H9 (cell line): ENCODE data around the gene QDPR. TPM values are rescaled to one million over a fixed set of nuclear protein-coding genes. Genes with fewer than 3 reads are reported as not detected.

Experiments
- DNase-seq: peaks from one replicate; pipeline ENCODE4 v3.0.0-alpha.2; 2017
- H2AFZ ChIP-seq: one replicate; pipeline ENCODE4 v1.6.1; 2013; ENCODE audit warnings: mild to moderate bottlenecking, low read length, control low read depth, moderate library complexity
- H2AK5ac ChIP-seq: 2 replicates; pipeline ENCODE4 v1.6.1; 2013; ENCODE audit warnings: low read length, control low read depth, mixed read lengths; ENCODE audit not compliant: insufficient read length
- H2BK120ac ChIP-seq: one replicate; pipeline ENCODE4 v1.6.1; 2013; ENCODE audit warnings: low read depth, mild to moderate bottlenecking, low read length, control low read depth, inconsistent platforms; ENCODE audit not compliant: poor library complexity, severe bottlenecking
- H2BK12ac ChIP-seq: 2 replicates; pipeline ENCODE4 v1.6.1; 2013; ENCODE audit warnings: low read length, control low read depth, mixed read lengths, low read depth; ENCODE audit not compliant: insufficient read length
- H2BK15ac ChIP-seq: 2 replicates; pipeline ENCODE4 v1.6.1; 2013; ENCODE audit warnings: low read depth, low read length, control low read depth
- H2BK20ac ChIP-seq: one replicate; pipeline ENCODE4 v1.6.1; 2013; ENCODE audit warnings: low read depth, mild to moderate bottlenecking, low read length, control low read depth, inconsistent platforms; ENCODE audit not compliant: poor library complexity, severe bottlenecking
- H2BK5ac ChIP-seq: 2 replicates; pipeline ENCODE4 v1.6.1; 2013; ENCODE audit warnings: low read length, control low read depth, mixed read lengths; ENCODE audit not compliant: insufficient read length
- H3K14ac ChIP-seq: 2 replicates; pipeline ENCODE4 v1.6.1; 2013; ENCODE audit warnings: low read length, control low read depth; ENCODE audit not compliant: insufficient read depth
- H3K18ac ChIP-seq: 2 replicates; pipeline ENCODE4 v1.6.1; 2013; ENCODE audit warnings: low read depth, mild to moderate bottlenecking, mixed read lengths, low read length, control low read depth; ENCODE audit not compliant: insufficient read length
- H3K23ac ChIP-seq: 2 replicates; pipeline ENCODE4 v1.6.1; 2013; ENCODE audit warnings: low read length, control low read depth, mixed read lengths, low read depth; ENCODE audit not compliant: insufficient read length
- H3K23me2 ChIP-seq: 2 replicates; pipeline ENCODE4 v1.6.1; 2013; ENCODE audit warnings: low read depth, mild to moderate bottlenecking, mixed read lengths, low read length, control low read depth; ENCODE audit not compliant: insufficient read length, poor library complexity, severe bottlenecking
- H3K27ac ChIP-seq: 2 replicates; pipeline ENCODE4 v1.5.1; 2013; ENCODE audit warnings: low read length, control low read depth, mixed read lengths, low read depth; ENCODE audit not compliant: insufficient read length
- H3K27me3 ChIP-seq: 2 replicates; pipeline ENCODE4 v1.6.1; 2013; ENCODE audit warnings: low read length, control low read depth, inconsistent platforms; ENCODE audit not compliant: insufficient read depth
- H3K4ac ChIP-seq: 2 replicates; pipeline ENCODE4 v1.6.1; 2013; ENCODE audit warnings: low read depth, mild to moderate bottlenecking, control low read depth, inconsistent platforms, low read length, moderate library complexity
- H3K4me1 ChIP-seq: 2 replicates; pipeline ENCODE4 v1.6.1; 2013; ENCODE audit warnings: low read length, control low read depth, inconsistent platforms; ENCODE audit not compliant: insufficient read depth
- H3K4me2 ChIP-seq: 2 replicates; pipeline ENCODE4 v1.6.1; 2013; ENCODE audit warnings: low read length, control low read depth, mixed read lengths; ENCODE audit not compliant: insufficient read length, insufficient read depth
- H3K56ac ChIP-seq: 2 replicates; pipeline ENCODE4 v1.6.1; 2013; ENCODE audit warnings: low read depth, mild to moderate bottlenecking, mixed read lengths, low read length, control low read depth; ENCODE audit not compliant: insufficient read length
- H3K79me1 ChIP-seq: 2 replicates; pipeline ENCODE4 v1.6.1; 2013; ENCODE audit warnings: low read depth, mild to moderate bottlenecking, moderate library complexity, low read length, control low read depth, inconsistent platforms; ENCODE audit not compliant: insufficient read depth, poor library complexity, severe bottlenecking
- H3K79me2 ChIP-seq: 2 replicates; pipeline ENCODE4 v1.6.1; 2013; ENCODE audit warnings: low read length, control low read depth, inconsistent platforms; ENCODE audit not compliant: insufficient read depth
- H3K9ac ChIP-seq: 2 replicates; pipeline ENCODE4 v1.6.1; 2013; ENCODE audit warnings: low read length, control low read depth, mixed read lengths; ENCODE audit not compliant: insufficient read length; ENCODE audit errors: extremely low read depth
- H3K9me3 ChIP-seq: one replicate; pipeline ENCODE4 v1.6.1; 2013; ENCODE audit warnings: low read depth, low read length, inconsistent platforms; ENCODE audit not compliant: control insufficient read depth
- H3T11ph ChIP-seq: one replicate; pipeline ENCODE4 v1.6.1; 2013; ENCODE audit warnings: mild to moderate bottlenecking, low read length, control low read depth, inconsistent platforms
- H4K20me1 ChIP-seq: one replicate; pipeline ENCODE4 v1.6.1; 2013; ENCODE audit not compliant: control insufficient read depth, insufficient read length, insufficient read depth
- H4K5ac ChIP-seq: 2 replicates; pipeline ENCODE4 v1.6.1; 2013; ENCODE audit warnings: low read depth, mild to moderate bottlenecking, mixed read lengths, low read length, control low read depth; ENCODE audit not compliant: insufficient read length
- H4K8ac ChIP-seq: replicated peaks from 2 replicates; pipeline ENCODE4 v1.6.1; 2013; ENCODE audit warnings: low read length, control low read depth, mixed read lengths, low read depth; ENCODE audit not compliant: insufficient read length
- H4K91ac ChIP-seq: 2 replicates; pipeline ENCODE4 v1.6.1; 2013; ENCODE audit warnings: low read depth, mild to moderate bottlenecking, moderate library complexity, mixed read lengths, low read length, control low read depth; ENCODE audit not compliant: insufficient read length
- H3K27ac Mint-ChIP-seq, 3 experiments: 2 replicates in 2 of 3; 3 replicates in 1 of 3; pipeline ENCODE4 v1.8.0; 2020 to 2021; ENCODE audit warnings: mixed read lengths in 3 of 3, mild to moderate bottlenecking in 1 of 3, moderate library complexity in 1 of 3
- H3K27me3 Mint-ChIP-seq: 2 replicates; pipeline ENCODE4 v1.8.0; 2021; ENCODE audit warnings: low read depth, mild to moderate bottlenecking, moderate library complexity, mixed read lengths
- H3K36me3 Mint-ChIP-seq, 3 experiments: 2 replicates in 2 of 3; 3 replicates in 1 of 3; pipeline ENCODE4 v1.8.0; 2020 to 2021; ENCODE audit warnings: low read depth in 3 of 3, mixed read lengths in 3 of 3; ENCODE audit not compliant: insufficient read depth in 1 of 3
- H3K4me1 Mint-ChIP-seq, 2 experiments: 2 replicates each; pipeline ENCODE4 v1.8.0; 2020; ENCODE audit warnings: mixed read lengths in 2 of 2
- H3K4me3 Mint-ChIP-seq, 2 experiments: 2 replicates in 1 of 2; 3 replicates in 1 of 2; pipeline ENCODE4 v1.8.0; 2020 to 2021; ENCODE audit warnings: mild to moderate bottlenecking in 2 of 2, mixed read lengths in 2 of 2, moderate library complexity in 1 of 2
- H3K9me3 Mint-ChIP-seq, 2 experiments: 2 replicates in 1 of 2; 3 replicates in 1 of 2; pipeline ENCODE4 v1.8.0; 2020; ENCODE audit warnings: mild to moderate bottlenecking in 2 of 2, mixed read lengths in 2 of 2, moderate library complexity in 1 of 2
- total RNA-seq: library from RNA; stranded (reverse); gene quantifications from 2 replicates; pipeline ENCODE4 v1.2.1, GENCODE V29; 2021
- TF ChIP-seq, protein P1 (sequence below): fragments of 200-600 bp; sonication (generic); conservative IDR thresholded peaks from 3 replicates; pipeline ENCODE4 v1.8.0; 2021; ENCODE audit warnings: antibody characterized with exemption, mild to moderate bottlenecking

QDPR gene
- total RNA-seq, 1 experiment from 2014 or later: 23.5 TPM

DNA sequence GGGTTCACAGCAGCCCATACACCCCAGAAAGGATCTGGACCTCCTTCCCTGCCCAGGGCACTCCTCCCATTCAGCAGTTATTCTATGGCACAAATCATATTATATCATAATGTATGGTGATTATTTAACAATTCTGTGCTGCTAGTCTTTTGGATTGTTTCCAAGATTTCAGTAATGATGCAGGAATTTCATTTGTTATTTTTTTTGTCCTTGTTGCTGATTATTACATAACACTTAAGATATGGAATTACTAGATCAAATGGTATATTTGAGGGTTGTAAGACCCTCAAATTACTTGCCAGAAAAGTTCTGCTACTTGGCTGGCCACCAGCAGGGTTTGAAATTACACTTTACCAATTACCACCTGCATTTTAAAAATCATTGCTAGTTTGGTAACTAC, 36.4 kb downstream of the QDPR start:
- no peak overlapping the region for H3K18ac ChIP-seq
- H3K9me3 ChIP-seq: no peaks in the 10 kb centered on the region
- no peak overlapping the region for H3K56ac ChIP-seq
- no peak overlapping the region for H2BK5ac ChIP-seq
- H3K23ac ChIP-seq: no peak overlapping the region
- no peak overlapping the region for H3K4me2 ChIP-seq
- H3K27ac Mint-ChIP-seq: no peak overlapping the region
- no peak overlapping the region for H3K4ac ChIP-seq
- H2BK20ac ChIP-seq: no peak overlapping the region
- H2BK120ac ChIP-seq: no peak overlapping the region
- DNase-seq: no peak
- TF ChIP-seq, protein P1, sequence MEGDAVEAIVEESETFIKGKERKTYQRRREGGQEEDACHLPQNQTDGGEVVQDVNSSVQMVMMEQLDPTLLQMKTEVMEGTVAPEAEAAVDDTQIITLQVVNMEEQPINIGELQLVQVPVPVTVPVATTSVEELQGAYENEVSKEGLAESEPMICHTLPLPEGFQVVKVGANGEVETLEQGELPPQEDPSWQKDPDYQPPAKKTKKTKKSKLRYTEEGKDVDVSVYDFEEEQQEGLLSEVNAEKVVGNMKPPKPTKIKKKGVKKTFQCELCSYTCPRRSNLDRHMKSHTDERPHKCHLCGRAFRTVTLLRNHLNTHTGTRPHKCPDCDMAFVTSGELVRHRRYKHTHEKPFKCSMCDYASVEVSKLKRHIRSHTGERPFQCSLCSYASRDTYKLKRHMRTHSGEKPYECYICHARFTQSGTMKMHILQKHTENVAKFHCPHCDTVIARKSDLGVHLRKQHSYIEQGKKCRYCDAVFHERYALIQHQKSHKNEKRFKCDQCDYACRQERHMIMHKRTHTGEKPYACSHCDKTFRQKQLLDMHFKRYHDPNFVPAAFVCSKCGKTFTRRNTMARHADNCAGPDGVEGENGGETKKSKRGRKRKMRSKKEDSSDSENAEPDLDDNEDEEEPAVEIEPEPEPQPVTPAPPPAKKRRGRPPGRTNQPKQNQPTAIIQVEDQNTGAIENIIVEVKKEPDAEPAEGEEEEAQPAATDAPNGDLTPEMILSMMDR: no peak
- no peak overlapping the region for H3K27ac ChIP-seq
- H4K91ac ChIP-seq: no peak overlapping the region
- H3K4me3 Mint-ChIP-seq: no peak overlapping the region
- H4K20me1 ChIP-seq: no peaks in the 10 kb centered on the region
- no peak overlapping the region for H2AFZ ChIP-seq
- H2AK5ac ChIP-seq: no peak overlapping the region
- H3K4me1 ChIP-seq: no peaks in the 10 kb centered on the region
- no peak overlapping the region for H4K5ac ChIP-seq
- peaks cover 10 to 11% of the 10 kb centered on the region in 2 experiments; a peak in 3 of 4 replicates for H3K4me1 Mint-ChIP-seq
- H4K8ac ChIP-seq: no peak overlapping the region
- H3K27me3 Mint-ChIP-seq: no peaks in the 10 kb centered on the region; the same call in 1 of the 2 replicates
- no peak overlapping the region for H3T11ph ChIP-seq
- no peak overlapping the region for H2BK12ac ChIP-seq
- no peak overlapping the region for H2BK15ac ChIP-seq
- H3K9me3 Mint-ChIP-seq: no peaks in the 10 kb centered on the region; a peak in 1 of 5 replicates
- no peak overlapping the region for H3K14ac ChIP-seq
- H3K23me2 ChIP-seq: no peaks in the 10 kb centered on the region
- no peaks in the 10 kb centered on the region for H3K79me1 ChIP-seq
- no peaks in the 10 kb centered on the region for H3K27me3 ChIP-seq
- H3K79me2 ChIP-seq: no peaks in the 10 kb centered on the region
- no peak overlapping the region for H3K9ac ChIP-seq
- H3K36me3 Mint-ChIP-seq: no peaks in the 10 kb centered on the region
